Nephron progenitor cell (in vitro differentiated cells): Measurements from ENCODE around the gene ALX4.

Experiments
- DNase-seq: peaks from one replicate; pipeline ENCODE4 v3.0.0; 2021
- H3K27ac Mint-ChIP-seq: 2 replicates; pipeline ENCODE4 v1.8.0; 2021; ENCODE audit warnings: mild to moderate bottlenecking, moderate library complexity, mixed read lengths
- H3K27me3 Mint-ChIP-seq: 2 replicates; pipeline ENCODE4 v1.8.0; 2021; ENCODE audit warnings: mild to moderate bottlenecking, low read depth, mixed read lengths; ENCODE audit not compliant: poor library complexity
- H3K36me3 Mint-ChIP-seq: 2 replicates; pipeline ENCODE4 v1.8.0; 2021; ENCODE audit warnings: low read depth, mixed read lengths
- H3K4me1 Mint-ChIP-seq: 2 replicates; pipeline ENCODE4 v1.8.0; 2021; ENCODE audit warnings: mixed read lengths
- H3K4me3 Mint-ChIP-seq: 2 replicates; pipeline ENCODE4 v1.8.0; 2021; ENCODE audit warnings: mild to moderate bottlenecking, moderate library complexity, mixed read lengths
- H3K9me3 Mint-ChIP-seq: 2 replicates; pipeline ENCODE4 v1.8.0; 2021; ENCODE audit warnings: mild to moderate bottlenecking, moderate library complexity, mixed read lengths
- TF ChIP-seq, protein P1 (sequence below): fragments of 200-600 bp; sonication (generic); IDR thresholded peaks from 2 replicates; pipeline ENCODE4 v1.5.0; 2021; ENCODE audit warnings: antibody characterized with exemption

ALX4 gene

DNA sequence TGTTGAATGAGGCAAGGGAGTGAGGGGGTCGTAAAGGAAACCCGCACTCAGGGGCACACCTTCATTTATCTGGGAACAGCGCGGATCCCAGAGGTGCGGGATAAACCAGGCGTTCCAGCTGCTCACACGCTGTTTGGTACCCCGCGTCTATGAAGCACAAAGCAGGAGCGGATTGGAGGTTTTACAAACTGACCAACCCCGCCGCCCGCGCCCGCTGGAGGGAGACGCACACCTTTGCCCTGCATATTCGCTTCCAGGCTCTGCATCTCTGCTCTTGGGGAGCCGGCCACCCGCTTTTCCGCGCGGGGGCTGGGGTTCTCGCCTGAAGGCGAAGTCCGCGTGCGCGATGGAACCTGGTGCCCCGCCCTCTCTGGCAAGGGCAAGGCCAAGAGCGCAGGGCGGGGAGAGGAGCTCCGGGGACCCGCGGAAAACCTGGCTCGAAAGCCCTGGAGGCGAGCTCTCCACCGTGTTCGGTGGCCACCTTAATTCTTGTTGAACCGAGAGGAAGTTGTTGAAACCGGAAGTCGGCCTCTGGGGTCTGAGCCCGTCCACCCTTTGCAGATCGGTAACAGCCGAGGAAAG, 6.8 kb upstream of the ALX4 start:
- no peaks in the 10 kb centered on the region for H3K9me3 Mint-ChIP-seq

DNA sequence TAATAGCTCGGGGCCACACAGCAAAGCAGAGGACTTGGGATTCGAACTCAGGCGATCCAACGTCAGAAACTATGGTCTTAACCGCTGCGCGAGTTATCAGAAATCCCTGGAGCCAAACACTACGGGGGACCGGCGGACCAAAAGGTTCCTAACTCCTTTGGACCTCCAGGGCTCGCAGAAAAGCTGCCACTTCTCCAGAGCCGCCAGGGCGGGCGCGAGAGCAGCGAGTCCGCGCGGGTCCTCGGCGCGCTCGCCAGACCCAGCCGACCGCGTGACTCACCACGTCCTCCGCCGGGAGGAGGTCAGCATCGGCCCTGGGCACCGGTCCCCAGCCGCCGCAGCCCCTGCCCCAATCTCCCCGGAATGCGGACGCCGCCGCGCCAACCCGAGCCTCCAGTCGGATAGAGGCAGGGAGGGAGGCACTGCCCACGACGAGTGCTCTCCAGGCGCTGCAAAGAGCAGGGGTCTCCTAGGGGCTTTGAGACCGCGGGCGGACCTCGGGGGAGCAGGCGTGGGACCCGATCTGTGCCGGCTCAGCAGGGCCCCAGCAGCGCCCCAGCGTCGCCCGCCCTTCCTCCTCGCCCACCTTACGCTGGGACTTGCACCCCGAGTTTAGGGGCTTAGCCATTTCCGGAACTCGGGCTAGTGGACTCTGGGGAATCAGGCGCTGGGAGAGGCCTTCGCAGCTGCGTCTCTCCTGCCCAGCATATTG, 6.2 kb upstream of the ALX4 start:
- Mint-ChIP-seq H3K36me3 (no peaks in the 10 kb centered on the region), H3K4me1 (peaks cover 43% of the 10 kb centered on the region), H3K27ac (no peak overlapping the region), H3K9me3 (no peaks in the 10 kb centered on the region), H3K27me3 (peaks cover 100% of the 10 kb centered on the region), H3K4me3 (peak overlapping the region; percentile 70)
- TF ChIP-seq, protein P1, sequence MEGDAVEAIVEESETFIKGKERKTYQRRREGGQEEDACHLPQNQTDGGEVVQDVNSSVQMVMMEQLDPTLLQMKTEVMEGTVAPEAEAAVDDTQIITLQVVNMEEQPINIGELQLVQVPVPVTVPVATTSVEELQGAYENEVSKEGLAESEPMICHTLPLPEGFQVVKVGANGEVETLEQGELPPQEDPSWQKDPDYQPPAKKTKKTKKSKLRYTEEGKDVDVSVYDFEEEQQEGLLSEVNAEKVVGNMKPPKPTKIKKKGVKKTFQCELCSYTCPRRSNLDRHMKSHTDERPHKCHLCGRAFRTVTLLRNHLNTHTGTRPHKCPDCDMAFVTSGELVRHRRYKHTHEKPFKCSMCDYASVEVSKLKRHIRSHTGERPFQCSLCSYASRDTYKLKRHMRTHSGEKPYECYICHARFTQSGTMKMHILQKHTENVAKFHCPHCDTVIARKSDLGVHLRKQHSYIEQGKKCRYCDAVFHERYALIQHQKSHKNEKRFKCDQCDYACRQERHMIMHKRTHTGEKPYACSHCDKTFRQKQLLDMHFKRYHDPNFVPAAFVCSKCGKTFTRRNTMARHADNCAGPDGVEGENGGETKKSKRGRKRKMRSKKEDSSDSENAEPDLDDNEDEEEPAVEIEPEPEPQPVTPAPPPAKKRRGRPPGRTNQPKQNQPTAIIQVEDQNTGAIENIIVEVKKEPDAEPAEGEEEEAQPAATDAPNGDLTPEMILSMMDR = no peak
- peak; percentile 58 for DNase-seq

More for the DNA sequence above, 6.8 kb upstream of the ALX4 start:
- H3K27me3 Mint-ChIP-seq = peaks cover 100% of the 10 kb centered on the region
- TF ChIP-seq, protein P1 = no peak
- peak; percentile 54 for DNase-seq
- peak overlapping the region; percentile 70 for H3K4me3 Mint-ChIP-seq
- no peaks in the 10 kb centered on the region for H3K36me3 Mint-ChIP-seq
- H3K4me1 Mint-ChIP-seq = peaks cover 38% of the 10 kb centered on the region
- no peak overlapping the region for H3K27ac Mint-ChIP-seq

- H3K4me3 Mint-ChIP-seq = no peak overlapping the region
- no peak for DNase-seq
- H3K27ac Mint-ChIP-seq = no peak overlapping the region
- no peaks in the 10 kb centered on the region for H3K9me3 Mint-ChIP-seq
- peaks cover 100% of the 10 kb centered on the region for H3K27me3 Mint-ChIP-seq
- TF ChIP-seq, protein P1 = no peak
- H3K36me3 Mint-ChIP-seq = no peaks in the 10 kb centered on the region
- peaks cover 39% of the 10 kb centered on the region for H3K4me1 Mint-ChIP-seq
Measured at GRCh38 chr11:44314733-44315132, 4.8 kb upstream of the ALX4 start.

DNA sequence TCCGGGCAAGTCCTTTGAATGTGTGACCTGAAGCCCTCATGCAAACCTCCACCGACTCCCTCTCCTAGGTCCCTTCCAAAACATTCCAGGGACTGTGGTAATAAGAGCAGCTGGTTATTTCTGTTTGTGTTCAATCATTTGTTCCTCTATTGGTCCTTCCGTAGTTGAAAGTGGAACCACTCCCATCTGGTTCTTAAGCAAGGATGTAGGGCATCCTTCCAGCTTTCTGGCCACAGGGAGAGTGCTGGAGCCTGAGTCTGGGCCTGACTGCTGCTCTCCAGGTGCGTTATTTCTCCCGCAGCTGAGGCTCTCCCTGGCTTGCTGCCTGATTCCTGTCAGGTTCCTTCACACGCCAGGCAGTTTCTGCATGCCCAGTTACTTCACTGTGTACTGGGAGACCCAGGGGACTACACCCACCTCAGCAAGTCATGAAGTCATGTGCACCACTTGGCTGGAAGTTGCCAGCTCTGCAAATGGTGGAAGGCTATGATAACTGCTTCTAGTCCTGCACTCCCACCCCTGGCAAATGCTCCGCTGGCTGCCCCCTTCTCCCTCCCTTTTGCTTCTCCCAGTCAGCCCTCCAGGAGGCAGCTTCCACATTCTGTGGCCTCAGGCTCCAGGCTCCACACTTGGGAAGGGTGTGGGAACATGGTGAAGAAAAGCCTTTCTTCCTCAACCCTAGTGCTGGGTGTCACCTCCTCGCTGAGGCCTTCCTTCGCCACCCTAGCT, 4.0 kb upstream of the ALX4 start:
- TF ChIP-seq, protein P1 = no peak
- H3K36me3 Mint-ChIP-seq = no peaks in the 10 kb centered on the region
- DNase-seq = no peak
- H3K9me3 Mint-ChIP-seq = no peaks in the 10 kb centered on the region
- peaks cover 31% of the 10 kb centered on the region for H3K4me1 Mint-ChIP-seq
- no peak overlapping the region for H3K4me3 Mint-ChIP-seq
- peaks cover 100% of the 10 kb centered on the region for H3K27me3 Mint-ChIP-seq
- H3K27ac Mint-ChIP-seq = no peak overlapping the region

GRCh38 chr11:44312876-44313275, 2.9 kb upstream of the ALX4 start:
- Mint-ChIP-seq H3K36me3 (no peaks in the 10 kb centered on the region), H3K4me1 (peaks cover 31% of the 10 kb centered on the region), H3K27me3 (peaks cover 99% of the 10 kb centered on the region), H3K4me3 (no peak overlapping the region), H3K27ac (no peak overlapping the region), H3K9me3 (no peaks in the 10 kb centered on the region)
- TF ChIP-seq, protein P1 = no peak
- DNase-seq = no peak
